Spleen (tissue), 11 donors: Measurements from ENCODE around the gene RNF157. TPM values are rescaled to one million over a fixed set of nuclear protein-coding genes. Genes with fewer than 3 reads are reported as not detected.

Experiments
- DNase-seq: peaks from one replicate; pipeline ENCODE4 v3.0.0-alpha.2; 2020
- H3K27ac ChIP-seq, 8 donors: fragments of 200-600 bp; sonication (generic) in 7 of 8; 1 replicate in 4 of 8; 2 replicates in 4 of 8; pipeline versions ENCODE4 v1.5.0 to v1.8.0; 2016 to 2021; ENCODE audit warnings: inconsistent platforms in 4 of 8, mild to moderate bottlenecking in 4 of 8, moderate library complexity in 1 of 8
- H3K27me3 ChIP-seq, 7 donors: fragments of 200-600 bp; sonication (generic) in 6 of 7; replicated peaks in 1 of 7; 1 replicate in 4 of 7; 2 replicates in 3 of 7; pipeline versions ENCODE4 v1.5.0 to v1.8.0; 2016 to 2021; ENCODE audit warnings: inconsistent platforms in 3 of 7, mild to moderate bottlenecking in 1 of 7
- H3K36me3 ChIP-seq, 6 donors: fragments of 200-600 bp; sonication (generic) in 5 of 6; 1 replicate in 4 of 6; 2 replicates in 2 of 6; pipeline versions ENCODE4 v1.5.0 to v1.8.0; 2016 to 2021; ENCODE audit warnings: inconsistent platforms in 2 of 6
- H3K4me1 ChIP-seq, 6 donors: fragments of 200-600 bp; sonication (generic) in 5 of 6; 1 replicate in 3 of 6; 2 replicates in 3 of 6; pipeline versions ENCODE4 v1.5.0 to v1.8.0; 2016 to 2021; ENCODE audit warnings: inconsistent platforms in 3 of 6
- H3K4me3 ChIP-seq, 8 donors: fragments of 200-600 bp; sonication (generic) in 7 of 8; 1 replicate in 4 of 8; 2 replicates in 4 of 8; pipeline versions ENCODE4 v1.5.0 to v1.8.0; 2016 to 2021; ENCODE audit warnings: inconsistent platforms in 4 of 8, mild to moderate bottlenecking in 4 of 8, moderate library complexity in 2 of 8
- H3K9me3 ChIP-seq, 8 donors: fragments of 200-600 bp; sonication (generic) in 7 of 8; 1 replicate in 4 of 8; 2 replicates in 4 of 8; pipeline versions ENCODE4 v1.5.0 to v1.8.0; 2016 to 2021; ENCODE audit warnings: inconsistent platforms in 4 of 8
- CTCF ChIP-seq, 11 experiments: fragments of 200-600 bp in 7 of 11; fragments of 450-650 bp in 4 of 11; sonication (generic) in 4 of 11; IDR thresholded peaks in 8 of 11; conservative IDR thresholded peaks in 3 of 11; 1 replicate in 7 of 11; 2 replicates in 4 of 11; pipeline versions ENCODE4 v1.4.0 to v1.8.0; 2016 to 2021; ENCODE audit warnings: antibody characterized with exemption in 11 of 11, inconsistent platforms in 4 of 11, mild to moderate bottlenecking in 1 of 11
- POLR2A ChIP-seq, 3 donors: fragments of 450-650 bp; IDR thresholded peaks; one replicate each; pipeline ENCODE4 v1.5.1; 2017; ENCODE audit warnings: antibody characterized with exemption in 3 of 3, mild to moderate bottlenecking in 1 of 3
- POLR2AphosphoS5 ChIP-seq, 3 donors: sonication (generic); formaldehyde crosslinking; IDR thresholded peaks; one replicate each; pipeline ENCODE4 v1.5.1; 2017; ENCODE audit warnings: antibody characterized with exemption in 3 of 3
- WGBS, 5 donors: extraction: QIAGEN DNeasy Blood & Tissue Kit in 3 of 5; methylation state at CpG; one replicate each; pipeline versions ENCODE4 v1.1.5 to v1.1.7; 2013 to 2018; 5-methylcytosine and 5-hydroxymethylcytosine counted together
- intact Hi-C: fragments of 100-400 bp; cut with DNase I; formaldehyde crosslinking; loops from one replicate; pipeline ENCODE4 v1.15.0; 2023; ENCODE audit warnings: low total_unique reads
- polyA plus RNA-seq, 3 donors: library from polyadenylated mRNA; stranded (reverse); fragments of 200-250 nt; gene quantifications; one replicate each; pipeline ENCODE4 v1.2.1, GENCODE V29; 2013
- total RNA-seq, 7 donors: library from RNA; depleted of rRNA in 3 of 7; stranded (reverse); fragments of >200 nt in 3 of 7; fragmentation: NEBNext Ultra II Directional in 4 of 7; extraction: Animal tissue kit (Norgen Biotek cat#: 25700) in 4 of 7; gene quantifications; one replicate each; pipeline versions ENCODE4 v1.1.0 to v1.2.1, GENCODE V29; 2016 to 2021
- donor health status: healthy with polysubstance abuse.
- donor health status: DM: no; HTN: no; CAD: no; lungs with moderate emphysema.
- donor health status: DM: no; HTN: no; CAD: no.
- donor health status: Bipolar disorder and iron deficiency.
- donor health status: healthy.
- donor health status: DM: no; HTN: no; CAD: no.
- donor health status: DM: yes; HTN: yes; CAD: no.

RNF157 gene
- total and polyA plus RNA-seq, 10 donors, result 0.89 to 13.0 (median 7.6) TPM

GRCh38 chr17:76176701-76177574, 63.4 kb downstream of the RNF157 start:
- Histone ChIP-seq H3K36me3 (no peaks in the 10 kb centered on the region), H3K4me3 (no peak overlapping the region), H3K27ac (peak overlapping the region in 1 of 8 donors; percentile 23), H3K9me3 (no peaks in the 10 kb centered on the region), H3K4me1 (peaks cover 5 to 28% (median 14%) of the 10 kb centered on the region in 6 donors), H3K27me3 (no peaks in the 10 kb centered on the region)
- intact Hi-C loops, result no loop called here
- no peak for DNase-seq
- no peak for TF ChIP-seq CTCF (IDR thresholded peaks at IDR 0.05 in 8 of 11, conservative IDR thresholded peaks at IDR 0.05 in 3 of 11)
- no peak for TF ChIP-seq POLR2AphosphoS5 (IDR thresholded peaks at IDR 0.05)
- TF ChIP-seq POLR2A (IDR thresholded peaks at IDR 0.05), result no peak
- 91 to 95% (median 94%) methylated on average over 13 to 34 of the region's 34 CpGs for WGBS, 5 donors

GRCh38 chr17:76174037-76174436, 66.3 kb downstream of the RNF157 start:
- TF ChIP-seq CTCF (IDR thresholded peaks at IDR 0.05 in 8 of 11, conservative IDR thresholded peaks at IDR 0.05 in 3 of 11) (no peak), POLR2AphosphoS5 (IDR thresholded peaks at IDR 0.05) (no peak), POLR2A (IDR thresholded peaks at IDR 0.05) (no peak)
- 75 to 85% (median 83%) methylated on average over 9 of the region's 9 CpGs for WGBS, 5 donors
- no peak for DNase-seq

GRCh38 chr17:76173474-76173873, 66.8 kb downstream of the RNF157 start:
- Histone ChIP-seq H3K27ac (no peak overlapping the region), H3K27me3 (no peaks in the 10 kb centered on the region), H3K36me3 (no peaks in the 10 kb centered on the region), H3K4me1 (no peaks in the 10 kb centered on the region), H3K4me3 (no peak overlapping the region), H3K9me3 (no peaks in the 10 kb centered on the region)
- intact Hi-C loops, result no loop called here
- WGBS, 5 donors, result 78 to 87% (median 84%) methylated on average over 11 of the region's 11 CpGs
- DNase-seq, result no peak
- TF ChIP-seq CTCF (IDR thresholded peaks at IDR 0.05 in 8 of 11, conservative IDR thresholded peaks at IDR 0.05 in 3 of 11) (no peak), POLR2A (IDR thresholded peaks at IDR 0.05) (no peak), POLR2AphosphoS5 (IDR thresholded peaks at IDR 0.05) (no peak)

More at GRCh38 chr17:76174037-76174436, 66.3 kb downstream of the RNF157 start:
- no peaks in the 10 kb centered on the region for H3K9me3 ChIP-seq
- H3K36me3 ChIP-seq, result no peaks in the 10 kb centered on the region
- H3K4me3 ChIP-seq, result no peak overlapping the region
- H3K4me1 ChIP-seq, result peaks cover 0 to 4% (median 0%) of the 10 kb centered on the region in 6 donors
- H3K27ac ChIP-seq, result no peak overlapping the region
- H3K27me3 ChIP-seq, result no peaks in the 10 kb centered on the region
- intact Hi-C loops, result no loop called here

- Histone ChIP-seq H3K9me3 (no peaks in the 10 kb centered on the region), H3K27ac (no peak overlapping the region), H3K36me3 (no peaks in the 10 kb centered on the region), H3K4me1 (no peaks in the 10 kb centered on the region), H3K4me3 (no peak overlapping the region), H3K27me3 (no peaks in the 10 kb centered on the region)
- no peak for TF ChIP-seq CTCF (IDR thresholded peaks at IDR 0.05 in 8 of 11, conservative IDR thresholded peaks at IDR 0.05 in 3 of 11)
- TF ChIP-seq POLR2A (IDR thresholded peaks at IDR 0.05), result no peak
- no peak for TF ChIP-seq POLR2AphosphoS5 (IDR thresholded peaks at IDR 0.05)
- no peak for DNase-seq
- intact Hi-C loops, result no loop called here
- 87 to 92% (median 89%) methylated on average over 4 of the region's 4 CpGs for WGBS, 5 donors
These were observed 68.6 kb downstream of the RNF157 start for GRCh38 chr17:76171706-76172105.
